ENCODE data around the gene IFNGR2. TPM values are rescaled to one million over a fixed set of nuclear protein-coding genes. Genes with fewer than 3 reads are reported as not detected.

The IFNGR2 gene
- total RNA-seq, 1 experiment from 2014 or later = 44.1 TPM

DNA sequence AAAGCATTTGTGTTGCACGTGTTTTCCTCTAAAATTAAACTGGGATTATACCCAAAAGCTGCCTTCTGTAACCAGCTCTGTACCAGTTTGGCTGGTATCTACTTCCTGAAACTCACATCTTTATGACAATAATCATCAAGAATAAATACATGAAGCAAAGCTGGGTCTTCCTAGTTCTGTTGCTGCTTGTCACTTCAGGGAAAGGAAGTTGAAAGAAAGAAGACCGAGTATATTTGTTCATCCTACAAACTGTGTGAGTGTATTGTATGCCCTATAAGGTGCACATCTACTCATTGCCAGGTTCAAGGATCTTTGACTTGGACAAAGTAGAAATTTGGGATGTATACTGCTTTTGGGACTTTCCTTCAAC lies 29.1 kb upstream of the IFNGR2 start:
- no peak overlapping the region for H3K23ac ChIP-seq (ENCODE audit: insufficient read length, low read depth, low read length)
- H2BK20ac ChIP-seq (ENCODE audit: low read depth, low read length, poor library complexity, severe bottlenecking) = no peak overlapping the region
- Mint-ChIP-seq H3K27me3 (ENCODE audit: low read depth) (no peaks in the 10 kb centered on the region; the same call in none of the 2 replicates), H3K4me3 (no peak overlapping the region), H3K36me3 (ENCODE audit: insufficient read depth in 1 of 3, low read depth in 3 of 3) (peaks cover 3 to 5% (median 4%) of the 10 kb centered on the region in 3 experiments; a peak in 5 of 7 replicates), H3K27ac (no peak overlapping the region), H3K4me1 (0 out of 4 replicates have a peak, but pooled peaks cover 0 to 3% of the 10 kb centered on the region in 2 experiments), H3K9me3 (peaks cover 3 to 10% of the 10 kb centered on the region in 2 experiments; a peak in 4 of 5 replicates)
- H2BK5ac ChIP-seq (ENCODE audit: insufficient read length, low read length) = no peak overlapping the region
- H4K91ac ChIP-seq (ENCODE audit: insufficient read length, low read depth, low read length) = no peak overlapping the region
- no peak overlapping the region for H4K5ac ChIP-seq (ENCODE audit: insufficient read length, low read depth, low read length)
- no peak overlapping the region for H2AK5ac ChIP-seq (ENCODE audit: insufficient read length, low read length)
- no peak overlapping the region for H2AFZ ChIP-seq (ENCODE audit: low read length)
- no peaks in the 10 kb centered on the region for H3K79me1 ChIP-seq (ENCODE audit: insufficient read depth, low read depth, low read length, poor library complexity, severe bottlenecking)
- no peak overlapping the region for H3K18ac ChIP-seq (ENCODE audit: insufficient read length, low read depth, low read length)
- no peaks in the 10 kb centered on the region for H4K20me1 ChIP-seq (ENCODE audit: control insufficient read depth, insufficient read depth, insufficient read length)
- no peak overlapping the region for H3K27ac ChIP-seq (ENCODE audit: insufficient read length, low read depth, low read length)
- DNase-seq = no peak
- no peaks in the 10 kb centered on the region for H3K23me2 ChIP-seq (ENCODE audit: insufficient read length, low read depth, low read length, poor library complexity, severe bottlenecking)
- no peaks in the 10 kb centered on the region for H3K79me2 ChIP-seq (ENCODE audit: insufficient read depth, low read length)
- WGBS (ENCODE audit: extremely low coverage, insufficient read length, low lambda C conversion rate) = no CpG with 5 or more reads among the region's 2 CpGs
- H2BK12ac ChIP-seq (ENCODE audit: insufficient read length, low read depth, low read length) = no peak overlapping the region
- no peak overlapping the region for H3K14ac ChIP-seq (ENCODE audit: insufficient read depth, low read length)
- no peak overlapping the region for H2BK120ac ChIP-seq (ENCODE audit: low read depth, low read length, poor library complexity, severe bottlenecking)
- no peak overlapping the region for H3K4me2 ChIP-seq (ENCODE audit: insufficient read depth, insufficient read length, low read length)
- H4K8ac ChIP-seq (replicated peaks; ENCODE audit: insufficient read length, low read depth, low read length) = no peak overlapping the region
- H3K9ac ChIP-seq (ENCODE audit: extremely low read depth, insufficient read length, low read length) = no peak overlapping the region
- no peaks in the 10 kb centered on the region for H3K27me3 ChIP-seq (ENCODE audit: insufficient read depth, low read length)
- TF ChIP-seq, protein P1, sequence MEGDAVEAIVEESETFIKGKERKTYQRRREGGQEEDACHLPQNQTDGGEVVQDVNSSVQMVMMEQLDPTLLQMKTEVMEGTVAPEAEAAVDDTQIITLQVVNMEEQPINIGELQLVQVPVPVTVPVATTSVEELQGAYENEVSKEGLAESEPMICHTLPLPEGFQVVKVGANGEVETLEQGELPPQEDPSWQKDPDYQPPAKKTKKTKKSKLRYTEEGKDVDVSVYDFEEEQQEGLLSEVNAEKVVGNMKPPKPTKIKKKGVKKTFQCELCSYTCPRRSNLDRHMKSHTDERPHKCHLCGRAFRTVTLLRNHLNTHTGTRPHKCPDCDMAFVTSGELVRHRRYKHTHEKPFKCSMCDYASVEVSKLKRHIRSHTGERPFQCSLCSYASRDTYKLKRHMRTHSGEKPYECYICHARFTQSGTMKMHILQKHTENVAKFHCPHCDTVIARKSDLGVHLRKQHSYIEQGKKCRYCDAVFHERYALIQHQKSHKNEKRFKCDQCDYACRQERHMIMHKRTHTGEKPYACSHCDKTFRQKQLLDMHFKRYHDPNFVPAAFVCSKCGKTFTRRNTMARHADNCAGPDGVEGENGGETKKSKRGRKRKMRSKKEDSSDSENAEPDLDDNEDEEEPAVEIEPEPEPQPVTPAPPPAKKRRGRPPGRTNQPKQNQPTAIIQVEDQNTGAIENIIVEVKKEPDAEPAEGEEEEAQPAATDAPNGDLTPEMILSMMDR (conservative IDR thresholded peaks at IDR 0.05) = no peak
- no peak overlapping the region for H2BK15ac ChIP-seq (ENCODE audit: low read depth, low read length)
- no peaks in the 10 kb centered on the region for H3K4me1 ChIP-seq (ENCODE audit: insufficient read depth, low read length)
- H3K9me3 ChIP-seq (ENCODE audit: control insufficient read depth, low read depth, low read length) = peaks cover 4% of the 10 kb centered on the region
- no peak overlapping the region for H3K4ac ChIP-seq (ENCODE audit: low read depth, low read length)
- H3T11ph ChIP-seq (ENCODE audit: low read length) = no peak overlapping the region
- H3K56ac ChIP-seq (ENCODE audit: insufficient read length, low read depth, low read length) = no peak overlapping the region
